ENCODE results near the gene CRB3. TPM values are rescaled to one million over a fixed set of nuclear protein-coding genes. Genes with fewer than 3 reads are reported as not detected.

Gene CRB3
- total and polyA plus RNA-seq, 2 of the 13 experiments (the other 11 are each of a cell fraction or from before 2014, with no cell fraction given), result 10.6 to 25.6 TPM

DNA sequence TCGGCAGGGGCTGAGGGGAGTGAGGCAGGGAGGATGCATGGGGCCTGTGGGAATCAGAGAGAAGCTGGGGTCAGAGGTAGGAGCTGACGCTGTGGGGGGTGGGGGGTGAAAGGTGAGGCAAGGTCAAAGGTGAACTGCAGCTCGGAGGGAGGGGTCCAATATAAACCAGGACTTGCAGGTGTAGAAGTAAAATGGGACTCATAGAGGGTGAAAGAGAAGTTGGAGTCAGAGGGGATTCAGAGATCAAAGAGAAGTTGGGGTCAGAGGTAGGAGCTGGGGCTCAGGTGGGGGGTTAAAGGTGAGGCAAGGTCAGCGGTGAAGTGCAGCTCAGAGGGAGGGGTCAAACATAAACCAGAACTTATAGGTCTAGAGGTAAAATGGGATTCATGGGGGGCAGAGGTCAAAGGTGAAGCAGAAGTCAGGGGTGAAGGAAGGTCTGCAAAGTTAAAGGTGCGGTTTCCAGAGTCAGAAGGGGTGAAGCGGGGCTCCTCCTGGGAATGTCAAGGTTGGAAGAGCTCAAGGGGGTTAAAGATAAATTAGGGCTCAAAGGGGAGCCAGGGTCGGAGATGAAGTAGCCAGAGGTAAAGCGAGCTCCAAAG lies 30.5 kb downstream of the CRB3 start:
- no peaks in the 10 kb centered on the region for H3K36me3 ChIP-seq (replicated peaks in 1 of 2; ENCODE audit: control insufficient read depth in 1 of 2, insufficient read depth in 2 of 2, low read length in 2 of 2)
- no peak overlapping the region for H3K4me3 ChIP-seq (replicated peaks in 1 of 3; ENCODE audit: insufficient read depth in 1 of 3, low read depth in 2 of 3, low read length in 3 of 3)
- BruUV-seq (replicated peaks), result no TSS peak
- DNase-seq (ENCODE audit: low spot score) (no peak), ATAC-seq (no peak), FAIRE-seq (no peak)
- CTCF ChIA-PET (ENCODE audit: low intra/inter-chr PET ratio, low total read pairs), result no interaction called here
- POLR2A ChIA-PET, result no interaction called here
- no peak overlapping the region for H3K4me2 ChIP-seq (ENCODE audit: low read depth, low read length)
- H3K27me3 ChIP-seq (ENCODE audit: control insufficient read depth in 1 of 2, insufficient read depth in 2 of 2, low read length in 2 of 2), result peaks cover 0 to 4% of the 10 kb centered on the region in 2 experiments; a peak in 2 of 5 replicates
- H3K9me3 ChIP-seq (ENCODE audit: low read length), result no peaks in the 10 kb centered on the region
- no peaks in the 10 kb centered on the region for H4K20me1 ChIP-seq (ENCODE audit: insufficient read depth, low read length)
- H2AFZ ChIP-seq (ENCODE audit: low read length), result no peak overlapping the region
- in situ Hi-C loops (cut with HindIII; ENCODE audit: extremely low pct_ligation_motif_present, low pct_unique_long_range_greater_than_20kb), result no loop called here
- no peaks in the 10 kb centered on the region for H3K4me1 ChIP-seq (ENCODE audit: insufficient read depth, low read length)
- intact Hi-C loops (cut with micrococcal nuclease; ENCODE audit: unreplicated experiment), result no loop called here
- no peak overlapping the region for H3K27ac ChIP-seq (ENCODE audit: extremely low read length, insufficient read depth, low read length)
- 31% methylated on average over 8 of the region's 8 CpGs for WGBS (ENCODE audit: low lambda C conversion rate)
- no peak overlapping the region for H3K9ac ChIP-seq (ENCODE audit: insufficient read depth, low read depth, low read length)
- no peaks in the 10 kb centered on the region for H3K79me2 ChIP-seq (ENCODE audit: insufficient read depth, low read length)
- TF ChIP-seq NONO (IDR thresholded peaks at IDR 0.05) (no peak), NONO (CRISPR knock-in tag; conservative IDR thresholded peaks at IDR 0.05) (no peak), ZNF562 (CRISPR knock-in tag; IDR thresholded peaks at IDR 0.05; ENCODE audit: borderline replicate concordance) (no peak), HNRNPH1 (optimal IDR thresholded peaks at IDR 0.05; ENCODE audit: low read depth, low read length) (no peak)

DNA sequence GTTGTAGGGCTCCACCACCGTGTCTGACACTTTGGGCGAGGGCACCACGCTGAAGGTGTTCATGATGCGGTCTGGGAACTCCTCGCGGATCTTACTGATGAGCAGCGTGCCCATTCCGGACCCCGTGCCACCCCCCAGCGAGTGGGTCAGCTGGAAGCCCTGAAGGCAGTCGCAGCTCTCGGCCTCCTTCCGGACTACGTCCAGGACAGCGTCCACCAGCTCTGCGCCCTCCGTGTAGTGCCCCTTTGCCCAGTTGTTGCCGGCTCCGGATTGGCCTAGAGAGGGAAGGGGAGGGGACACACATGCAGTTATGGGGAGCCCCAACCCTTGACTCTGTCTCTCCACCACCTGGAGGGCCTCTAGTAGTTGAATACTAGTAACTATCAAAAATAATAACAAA lies 31.9 kb downstream of the CRB3 start:
- Histone ChIP-seq H3K27me3 (ENCODE audit: control insufficient read depth in 1 of 2, insufficient read depth in 2 of 2, low read length in 2 of 2) (peaks cover 2 to 14% of the 10 kb centered on the region in 2 experiments), H3K4me3 (replicated peaks in 1 of 3; ENCODE audit: insufficient read depth in 1 of 3, low read depth in 2 of 3, low read length in 3 of 3) (no peak overlapping the region), H3K79me2 (ENCODE audit: insufficient read depth, low read length) (no peaks in the 10 kb centered on the region), H3K4me2 (ENCODE audit: low read depth, low read length) (no peak overlapping the region), H3K9me3 (ENCODE audit: low read length) (no peaks in the 10 kb centered on the region), H3K27ac (ENCODE audit: extremely low read length, insufficient read depth, low read length) (no peak overlapping the region), H2AFZ (ENCODE audit: low read length) (no peak overlapping the region), H3K4me1 (ENCODE audit: insufficient read depth, low read length) (no peaks in the 10 kb centered on the region), H3K36me3 (replicated peaks in 1 of 2; ENCODE audit: control insufficient read depth in 1 of 2, insufficient read depth in 2 of 2, low read length in 2 of 2) (no peaks in the 10 kb centered on the region), H3K9ac (ENCODE audit: insufficient read depth, low read depth, low read length) (no peak overlapping the region), H4K20me1 (ENCODE audit: insufficient read depth, low read length) (no peaks in the 10 kb centered on the region)
- CTCF ChIA-PET (ENCODE audit: low intra/inter-chr PET ratio, low total read pairs), result no interaction called here
- in situ Hi-C loops (cut with HindIII; ENCODE audit: extremely low pct_ligation_motif_present, low pct_unique_long_range_greater_than_20kb) (no loop called here), intact Hi-C loops (cut with micrococcal nuclease; ENCODE audit: unreplicated experiment) (no loop called here)
- POLR2A ChIA-PET, result no interaction called here
- FAIRE-seq (no peak), DNase-seq (ENCODE audit: low spot score) (no peak), ATAC-seq (no peak)
- TF ChIP-seq TAF1 (CRISPR knock-in tag; IDR thresholded peaks at IDR 0.05) (no peak), ONECUT2 (CRISPR knock-in tag; IDR thresholded peaks at IDR 0.05) (no peak), TP53 (CRISPR knock-in tag; conservative IDR thresholded peaks at IDR 0.05) (no peak), MLLT10 (CRISPR knock-in tag; IDR thresholded peaks at IDR 0.05) (no peak), AHR (CRISPR knock-in tag; IDR thresholded peaks at IDR 0.05) (no peak), ZNF879 (CRISPR knock-in tag; IDR thresholded peaks at IDR 0.05) (no peak)
- TF ChIP-seq, protein P1, sequence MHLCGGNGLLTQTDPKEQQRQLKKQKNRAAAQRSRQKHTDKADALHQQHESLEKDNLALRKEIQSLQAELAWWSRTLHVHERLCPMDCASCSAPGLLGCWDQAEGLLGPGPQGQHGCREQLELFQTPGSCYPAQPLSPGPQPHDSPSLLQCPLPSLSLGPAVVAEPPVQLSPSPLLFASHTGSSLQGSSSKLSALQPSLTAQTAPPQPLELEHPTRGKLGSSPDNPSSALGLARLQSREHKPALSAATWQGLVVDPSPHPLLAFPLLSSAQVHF (CRISPR knock-in tag; IDR thresholded peaks at IDR 0.05), result no peak
- TF ChIP-seq, protein P2, sequence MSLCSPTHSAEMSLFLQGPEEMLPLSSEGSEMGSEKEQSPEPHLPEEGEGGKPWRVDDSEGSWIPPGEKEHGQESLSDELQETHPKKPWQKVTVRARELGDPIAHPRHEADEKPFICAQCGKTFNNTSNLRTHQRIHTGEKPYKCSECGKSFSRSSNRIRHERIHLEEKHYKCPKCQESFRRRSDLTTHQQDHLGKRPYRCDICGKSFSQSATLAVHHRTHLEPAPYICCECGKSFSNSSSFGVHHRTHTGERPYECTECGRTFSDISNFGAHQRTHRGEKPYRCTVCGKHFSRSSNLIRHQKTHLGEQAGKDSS (CRISPR knock-in tag; IDR thresholded peaks at IDR 0.05; ENCODE audit: borderline replicate concordance, low read depth), result no peak
- no TSS peak for BruUV-seq (replicated peaks)
- 67% methylated on average over 6 of the region's 19 CpGs for WGBS (ENCODE audit: low lambda C conversion rate)

Measured in HepG2 (cell line).